DMS79 (cell line): Measurements from ENCODE around the gene C12orf76.

Source experiments
- DNase-seq: peaks from one replicate; lab custom pipeline; 2025; lab: John Stamatoyannopoulos, UW

Gene C12orf76

GRCh38 chr12:109995686-109996482 is 52.4 kb downstream of the C12orf76 start, which contains the start of gene GIT2:
Gene GIT2, minus strand, starts transcription at chr12:109996368. Its CDS starts 144 bp downstream, at chr12:109996224.
- DNase-seq: peak; percentile 91

GRCh38 chr12:109995361-109995685 is 53.0 kb downstream of the C12orf76 start:
- DNase-seq: no peak

- no peak for DNase-seq
Observed at GRCh38 chr12:109994401-109995175, 53.7 kb downstream of the C12orf76 start.

- DNase-seq: no peak
Observed at GRCh38 chr12:109993091-109993490, 55.2 kb downstream of the C12orf76 start.

- no peak for DNase-seq
Observed at GRCh38 chr12:109991586-109991985, 56.7 kb downstream of the C12orf76 start.
